H9 (cell line): Measurements from ENCODE around the gene ERICH2. TPM values are rescaled to one million over a fixed set of nuclear protein-coding genes. Genes with fewer than 3 reads are reported as not detected.

Experiments
- DNase-seq: peaks from one replicate; pipeline ENCODE4 v3.0.0-alpha.2; 2017
- H2AFZ ChIP-seq: one replicate; pipeline ENCODE4 v1.6.1; 2013; ENCODE audit warnings: mild to moderate bottlenecking, low read length, control low read depth, moderate library complexity
- H2AK5ac ChIP-seq: 2 replicates; pipeline ENCODE4 v1.6.1; 2013; ENCODE audit warnings: low read length, control low read depth, mixed read lengths; ENCODE audit not compliant: insufficient read length
- H2BK120ac ChIP-seq: one replicate; pipeline ENCODE4 v1.6.1; 2013; ENCODE audit warnings: low read depth, mild to moderate bottlenecking, low read length, control low read depth, inconsistent platforms; ENCODE audit not compliant: poor library complexity, severe bottlenecking
- H2BK12ac ChIP-seq: 2 replicates; pipeline ENCODE4 v1.6.1; 2013; ENCODE audit warnings: low read length, control low read depth, mixed read lengths, low read depth; ENCODE audit not compliant: insufficient read length
- H2BK15ac ChIP-seq: 2 replicates; pipeline ENCODE4 v1.6.1; 2013; ENCODE audit warnings: low read depth, low read length, control low read depth
- H2BK20ac ChIP-seq: one replicate; pipeline ENCODE4 v1.6.1; 2013; ENCODE audit warnings: low read depth, mild to moderate bottlenecking, low read length, control low read depth, inconsistent platforms; ENCODE audit not compliant: poor library complexity, severe bottlenecking
- H2BK5ac ChIP-seq: 2 replicates; pipeline ENCODE4 v1.6.1; 2013; ENCODE audit warnings: low read length, control low read depth, mixed read lengths; ENCODE audit not compliant: insufficient read length
- H3K14ac ChIP-seq: 2 replicates; pipeline ENCODE4 v1.6.1; 2013; ENCODE audit warnings: low read length, control low read depth; ENCODE audit not compliant: insufficient read depth
- H3K18ac ChIP-seq: 2 replicates; pipeline ENCODE4 v1.6.1; 2013; ENCODE audit warnings: low read depth, mild to moderate bottlenecking, mixed read lengths, low read length, control low read depth; ENCODE audit not compliant: insufficient read length
- H3K23ac ChIP-seq: 2 replicates; pipeline ENCODE4 v1.6.1; 2013; ENCODE audit warnings: low read length, control low read depth, mixed read lengths, low read depth; ENCODE audit not compliant: insufficient read length
- H3K23me2 ChIP-seq: 2 replicates; pipeline ENCODE4 v1.6.1; 2013; ENCODE audit warnings: low read depth, mild to moderate bottlenecking, mixed read lengths, low read length, control low read depth; ENCODE audit not compliant: insufficient read length, poor library complexity, severe bottlenecking
- H3K27ac ChIP-seq: 2 replicates; pipeline ENCODE4 v1.5.1; 2013; ENCODE audit warnings: low read length, control low read depth, mixed read lengths, low read depth; ENCODE audit not compliant: insufficient read length
- H3K27me3 ChIP-seq: 2 replicates; pipeline ENCODE4 v1.6.1; 2013; ENCODE audit warnings: low read length, control low read depth, inconsistent platforms; ENCODE audit not compliant: insufficient read depth
- H3K4ac ChIP-seq: 2 replicates; pipeline ENCODE4 v1.6.1; 2013; ENCODE audit warnings: low read depth, mild to moderate bottlenecking, control low read depth, inconsistent platforms, low read length, moderate library complexity
- H3K4me1 ChIP-seq: 2 replicates; pipeline ENCODE4 v1.6.1; 2013; ENCODE audit warnings: low read length, control low read depth, inconsistent platforms; ENCODE audit not compliant: insufficient read depth
- H3K4me2 ChIP-seq: 2 replicates; pipeline ENCODE4 v1.6.1; 2013; ENCODE audit warnings: low read length, control low read depth, mixed read lengths; ENCODE audit not compliant: insufficient read length, insufficient read depth
- H3K56ac ChIP-seq: 2 replicates; pipeline ENCODE4 v1.6.1; 2013; ENCODE audit warnings: low read depth, mild to moderate bottlenecking, mixed read lengths, low read length, control low read depth; ENCODE audit not compliant: insufficient read length
- H3K79me1 ChIP-seq: 2 replicates; pipeline ENCODE4 v1.6.1; 2013; ENCODE audit warnings: low read depth, mild to moderate bottlenecking, moderate library complexity, low read length, control low read depth, inconsistent platforms; ENCODE audit not compliant: insufficient read depth, poor library complexity, severe bottlenecking
- H3K79me2 ChIP-seq: 2 replicates; pipeline ENCODE4 v1.6.1; 2013; ENCODE audit warnings: low read length, control low read depth, inconsistent platforms; ENCODE audit not compliant: insufficient read depth
- H3K9ac ChIP-seq: 2 replicates; pipeline ENCODE4 v1.6.1; 2013; ENCODE audit warnings: low read length, control low read depth, mixed read lengths; ENCODE audit not compliant: insufficient read length; ENCODE audit errors: extremely low read depth
- H3K9me3 ChIP-seq: one replicate; pipeline ENCODE4 v1.6.1; 2013; ENCODE audit warnings: low read depth, low read length, inconsistent platforms; ENCODE audit not compliant: control insufficient read depth
- H3T11ph ChIP-seq: one replicate; pipeline ENCODE4 v1.6.1; 2013; ENCODE audit warnings: mild to moderate bottlenecking, low read length, control low read depth, inconsistent platforms
- H4K20me1 ChIP-seq: one replicate; pipeline ENCODE4 v1.6.1; 2013; ENCODE audit not compliant: control insufficient read depth, insufficient read length, insufficient read depth
- H4K5ac ChIP-seq: 2 replicates; pipeline ENCODE4 v1.6.1; 2013; ENCODE audit warnings: low read depth, mild to moderate bottlenecking, mixed read lengths, low read length, control low read depth; ENCODE audit not compliant: insufficient read length
- H4K8ac ChIP-seq: replicated peaks from 2 replicates; pipeline ENCODE4 v1.6.1; 2013; ENCODE audit warnings: low read length, control low read depth, mixed read lengths, low read depth; ENCODE audit not compliant: insufficient read length
- H4K91ac ChIP-seq: 2 replicates; pipeline ENCODE4 v1.6.1; 2013; ENCODE audit warnings: low read depth, mild to moderate bottlenecking, moderate library complexity, mixed read lengths, low read length, control low read depth; ENCODE audit not compliant: insufficient read length
- H3K27ac Mint-ChIP-seq, 3 experiments: 2 replicates in 2 of 3; 3 replicates in 1 of 3; pipeline ENCODE4 v1.8.0; 2020 to 2021; ENCODE audit warnings: mixed read lengths in 3 of 3, mild to moderate bottlenecking in 1 of 3, moderate library complexity in 1 of 3
- H3K27me3 Mint-ChIP-seq: 2 replicates; pipeline ENCODE4 v1.8.0; 2021; ENCODE audit warnings: low read depth, mild to moderate bottlenecking, moderate library complexity, mixed read lengths
- H3K36me3 Mint-ChIP-seq, 3 experiments: 2 replicates in 2 of 3; 3 replicates in 1 of 3; pipeline ENCODE4 v1.8.0; 2020 to 2021; ENCODE audit warnings: low read depth in 3 of 3, mixed read lengths in 3 of 3; ENCODE audit not compliant: insufficient read depth in 1 of 3
- H3K4me1 Mint-ChIP-seq, 2 experiments: 2 replicates each; pipeline ENCODE4 v1.8.0; 2020; ENCODE audit warnings: mixed read lengths in 2 of 2
- H3K4me3 Mint-ChIP-seq, 2 experiments: 2 replicates in 1 of 2; 3 replicates in 1 of 2; pipeline ENCODE4 v1.8.0; 2020 to 2021; ENCODE audit warnings: mild to moderate bottlenecking in 2 of 2, mixed read lengths in 2 of 2, moderate library complexity in 1 of 2
- H3K9me3 Mint-ChIP-seq, 2 experiments: 2 replicates in 1 of 2; 3 replicates in 1 of 2; pipeline ENCODE4 v1.8.0; 2020; ENCODE audit warnings: mild to moderate bottlenecking in 2 of 2, mixed read lengths in 2 of 2, moderate library complexity in 1 of 2
- WGBS: extraction: QIAGEN DNeasy Blood & Tissue Kit; methylation state at CpG from one replicate; pipeline ENCODE4 v1.1.7; 2013; ENCODE audit warnings: missing lambda C conversion rate, low lambda C conversion rate, mixed read lengths; ENCODE audit not compliant: insufficient read length; ENCODE audit errors: extremely low coverage; 5-methylcytosine and 5-hydroxymethylcytosine counted together
- total RNA-seq: library from RNA; stranded (reverse); gene quantifications from 2 replicates; pipeline ENCODE4 v1.2.1, GENCODE V29; 2021
- TF ChIP-seq, protein P1 (sequence below): fragments of 200-600 bp; sonication (generic); conservative IDR thresholded peaks from 3 replicates; pipeline ENCODE4 v1.8.0; 2021; ENCODE audit warnings: antibody characterized with exemption, mild to moderate bottlenecking

Gene ERICH2
- total RNA-seq, 1 experiment from 2014 or later, result 1.2 TPM

DNA sequence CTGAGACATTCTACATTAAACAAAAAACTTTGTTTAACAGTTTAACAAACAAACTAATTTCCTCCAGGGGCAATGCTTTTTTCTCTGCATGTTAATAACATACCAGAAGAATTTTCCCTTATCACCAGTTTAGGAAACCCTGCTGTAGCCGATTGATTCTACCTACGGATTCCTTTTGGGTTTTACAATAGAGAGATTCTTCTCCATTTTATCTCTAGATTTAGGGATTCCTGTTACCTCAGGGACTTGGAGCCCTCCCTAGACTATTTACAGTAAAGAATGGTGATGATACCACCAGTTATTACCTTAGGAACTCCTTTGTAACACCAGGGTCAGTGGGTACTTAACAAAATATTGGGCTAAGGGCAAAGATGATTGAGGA lies 5.3 kb upstream of the ERICH2 start:
- Mint-ChIP-seq H3K4me1 (peaks cover 23 to 32% of the 10 kb centered on the region in 2 experiments), H3K27ac (peak overlapping the region; percentile 38 to 84 (median 43); a peak in 5 of 7 replicates), H3K27me3 (no peaks in the 10 kb centered on the region), H3K36me3 (no peaks in the 10 kb centered on the region; a peak in 2 of 7 replicates), H3K9me3 (peaks cover 0 to 3% of the 10 kb centered on the region in 2 experiments; a peak in 1 of 5 replicates), H3K4me3 (no peak overlapping the region)
- Histone ChIP-seq H3K23ac (no peak overlapping the region), H4K91ac (no peak overlapping the region), H3K4me2 (no peak overlapping the region), H4K5ac (no peak overlapping the region), H3K56ac (no peak overlapping the region), H2AFZ (no peak overlapping the region), H2AK5ac (no peak overlapping the region), H3K18ac (no peak overlapping the region), H2BK12ac (no peak overlapping the region), H3K27me3 (no peaks in the 10 kb centered on the region), H3T11ph (no peak overlapping the region), H3K9ac (no peak overlapping the region), H3K23me2 (no peaks in the 10 kb centered on the region), H3K27ac (peak overlapping the region; percentile 29), H4K8ac (no peak overlapping the region), H3K4ac (no peak overlapping the region), H4K20me1 (no peaks in the 10 kb centered on the region), H3K14ac (no peak overlapping the region), H2BK20ac (no peak overlapping the region), H2BK15ac (no peak overlapping the region), H2BK5ac (no peak overlapping the region), H3K79me2 (no peaks in the 10 kb centered on the region), H2BK120ac (no peak overlapping the region), H3K79me1 (no peaks in the 10 kb centered on the region), H3K9me3 (no peaks in the 10 kb centered on the region), H3K4me1 (no peaks in the 10 kb centered on the region)
- no CpG with 5 or more reads among the region's 2 CpGs for WGBS
- DNase-seq, result no peak
- TF ChIP-seq, protein P1, sequence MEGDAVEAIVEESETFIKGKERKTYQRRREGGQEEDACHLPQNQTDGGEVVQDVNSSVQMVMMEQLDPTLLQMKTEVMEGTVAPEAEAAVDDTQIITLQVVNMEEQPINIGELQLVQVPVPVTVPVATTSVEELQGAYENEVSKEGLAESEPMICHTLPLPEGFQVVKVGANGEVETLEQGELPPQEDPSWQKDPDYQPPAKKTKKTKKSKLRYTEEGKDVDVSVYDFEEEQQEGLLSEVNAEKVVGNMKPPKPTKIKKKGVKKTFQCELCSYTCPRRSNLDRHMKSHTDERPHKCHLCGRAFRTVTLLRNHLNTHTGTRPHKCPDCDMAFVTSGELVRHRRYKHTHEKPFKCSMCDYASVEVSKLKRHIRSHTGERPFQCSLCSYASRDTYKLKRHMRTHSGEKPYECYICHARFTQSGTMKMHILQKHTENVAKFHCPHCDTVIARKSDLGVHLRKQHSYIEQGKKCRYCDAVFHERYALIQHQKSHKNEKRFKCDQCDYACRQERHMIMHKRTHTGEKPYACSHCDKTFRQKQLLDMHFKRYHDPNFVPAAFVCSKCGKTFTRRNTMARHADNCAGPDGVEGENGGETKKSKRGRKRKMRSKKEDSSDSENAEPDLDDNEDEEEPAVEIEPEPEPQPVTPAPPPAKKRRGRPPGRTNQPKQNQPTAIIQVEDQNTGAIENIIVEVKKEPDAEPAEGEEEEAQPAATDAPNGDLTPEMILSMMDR, result no peak
